HG03097 (cell line): ENCODE measurements around the gene TOMM70.
A peak's percentile ranks its signal among the peaks of the same experiment; 100 is the strongest.

Source experiments
- ATAC-seq: cut with Tn5 transposase; IDR thresholded peaks from one replicate; pipeline ENCODE4 v1.9.1; 2021; ENCODE audit not compliant: unreplicated experiment, low FRiP score

Gene TOMM70

GRCh38 chr3:100412912-100413590 lies 12.2 kb upstream of the TOMM70 start:
- ATAC-seq, result no peak

DNA sequence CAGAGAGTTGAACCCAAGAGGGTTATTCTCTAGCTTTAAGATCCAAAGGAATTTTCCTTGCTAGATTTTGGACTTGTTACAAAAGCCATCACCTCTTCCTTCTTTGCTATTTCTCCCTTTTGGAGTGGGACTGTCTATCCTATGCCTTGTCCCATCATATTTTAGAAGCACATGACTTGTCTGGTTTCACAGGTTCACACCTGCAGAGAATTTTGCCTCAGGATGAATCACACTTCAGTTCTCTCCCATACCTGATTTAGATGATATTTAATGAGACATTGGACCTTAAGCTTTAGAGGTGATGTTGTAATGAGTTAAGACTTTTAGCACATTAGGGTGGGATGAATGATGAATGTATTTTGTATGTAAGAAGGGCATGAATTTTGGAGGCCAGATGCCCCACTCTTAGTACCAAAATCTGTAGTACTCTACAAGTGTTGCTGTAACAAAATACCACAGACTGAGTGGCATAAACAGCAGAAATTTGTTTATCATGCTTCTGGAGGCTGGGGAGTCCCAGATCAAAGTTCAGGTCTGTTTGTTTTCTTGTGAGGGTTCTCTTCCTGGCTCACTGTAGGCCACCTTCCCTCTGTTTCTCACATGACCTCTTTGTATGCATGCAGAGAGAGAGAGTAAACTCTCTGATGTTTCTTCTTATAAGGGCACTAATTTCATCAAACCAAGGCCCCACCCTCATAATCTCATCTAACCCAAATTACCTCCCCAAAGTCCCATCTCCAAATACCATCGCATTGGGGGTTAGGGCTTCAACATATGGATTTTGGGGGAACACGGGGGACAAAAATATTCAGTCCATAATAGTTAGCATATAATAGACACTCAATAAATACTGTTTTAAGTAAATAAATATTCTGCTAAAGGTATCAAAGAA lies 10.4 kb upstream of the TOMM70 start:
- no peak for ATAC-seq

- no peak for ATAC-seq
These were observed 7.2 kb upstream of the TOMM70 start for GRCh38 chr3:100407977-100408532.

GRCh38 chr3:100407164-100407563 lies 6.3 kb upstream of the TOMM70 start:
- no peak for ATAC-seq

DNA sequence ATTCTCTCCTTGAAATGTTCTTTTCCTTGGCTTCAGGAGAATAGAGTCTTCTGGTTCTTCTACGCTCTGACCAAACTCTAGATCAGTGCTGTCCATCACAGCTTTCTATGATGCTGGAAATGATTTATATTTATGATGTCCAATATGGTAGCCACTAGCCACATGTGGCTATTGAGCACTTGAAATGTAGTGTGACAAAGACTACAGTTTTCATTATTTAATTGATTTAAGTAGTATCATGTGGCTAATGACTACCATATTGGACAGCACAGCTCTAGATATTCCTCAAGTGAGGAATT lies 3.3 kb upstream of the TOMM70 start:
- ATAC-seq, result no peak

DNA sequence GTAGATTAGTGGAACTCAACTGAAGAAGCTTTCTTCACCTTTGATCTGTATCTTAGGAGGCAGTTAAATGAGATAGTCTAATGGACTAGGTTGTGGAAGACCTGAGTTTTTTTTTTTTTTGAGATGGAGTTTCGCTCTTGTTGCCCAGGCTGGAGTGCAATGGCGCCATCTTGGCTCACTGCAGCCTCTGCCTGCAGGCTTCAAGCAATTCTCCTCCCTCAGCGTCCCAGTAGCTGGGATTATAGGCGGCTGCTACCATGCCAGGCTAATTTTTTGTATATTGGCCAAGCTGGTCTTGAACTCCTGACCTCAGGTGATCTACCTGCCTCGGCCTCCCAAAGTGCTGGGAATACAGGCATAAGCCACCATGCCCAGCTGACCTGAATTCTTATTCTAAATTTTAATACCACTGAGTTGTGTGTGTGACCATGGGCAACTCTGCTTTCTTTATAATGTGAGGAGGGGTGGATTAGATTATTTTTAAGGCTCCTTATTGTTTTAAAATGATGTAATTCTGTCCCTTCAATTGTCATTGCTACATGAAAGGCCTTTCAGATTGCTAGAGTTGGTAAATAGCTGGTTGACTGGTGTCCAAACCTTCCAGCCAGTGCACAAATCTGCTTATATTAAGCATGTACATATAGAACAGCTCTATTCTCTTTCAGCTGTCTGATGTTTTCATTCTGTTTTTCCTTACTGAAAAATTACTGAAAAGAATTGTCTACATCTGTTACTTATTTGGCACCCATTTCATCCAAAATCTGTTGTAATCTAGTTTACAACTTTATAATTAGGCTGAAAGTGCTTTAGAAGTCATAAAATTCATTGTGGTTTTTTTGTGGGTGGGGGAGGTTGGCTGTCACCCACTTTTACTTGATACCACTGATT lies 2.7 kb upstream of the TOMM70 start:
- no peak for ATAC-seq

GRCh38 chr3:100402891-100403290 lies 2.0 kb upstream of the TOMM70 start:
- ATAC-seq, result no peak

GRCh38 chr3:100402256-100402655 lies 1.4 kb upstream of the TOMM70 start:
- no peak for ATAC-seq

DNA sequence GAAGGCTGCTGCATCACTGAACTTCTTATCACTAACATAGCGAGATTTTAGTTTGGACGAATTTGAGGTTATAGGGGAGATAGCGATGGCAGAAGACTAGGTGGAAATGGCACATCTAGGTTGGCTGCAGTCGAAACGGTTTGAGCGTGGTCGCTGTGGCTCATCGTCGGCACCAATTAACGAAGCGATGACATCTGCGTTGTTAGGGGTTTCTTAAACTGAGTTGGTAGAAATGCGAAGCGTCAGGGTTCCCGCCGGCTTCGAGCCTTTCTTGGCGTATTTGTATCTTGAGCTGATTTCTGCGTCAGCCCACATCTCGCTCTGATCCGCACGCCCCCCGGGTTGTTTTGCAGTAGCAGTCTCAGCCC lies 769 bp upstream of the TOMM70 start:
- peak; percentile 9 for ATAC-seq

DNA sequence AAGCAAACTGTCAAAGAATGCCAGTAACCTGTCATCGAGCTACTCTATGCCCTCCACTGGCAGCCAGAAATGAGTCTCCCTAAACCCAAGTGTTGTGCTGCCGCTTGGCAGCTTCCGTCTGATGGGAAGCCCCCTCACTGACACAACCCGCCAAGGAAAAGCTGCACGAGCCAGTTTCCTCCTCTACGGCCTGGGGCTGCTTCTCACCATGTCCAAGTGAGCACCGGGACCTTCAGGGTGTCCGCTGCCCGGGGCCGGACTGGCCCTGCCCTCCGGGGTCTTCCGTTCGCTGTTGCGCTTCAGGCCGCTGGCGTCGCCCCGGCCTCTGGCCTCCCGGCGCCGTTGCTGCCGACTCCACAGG lies 490 bp downstream of the TOMM70 start:
- ATAC-seq, result peak; percentile 11

DNA sequence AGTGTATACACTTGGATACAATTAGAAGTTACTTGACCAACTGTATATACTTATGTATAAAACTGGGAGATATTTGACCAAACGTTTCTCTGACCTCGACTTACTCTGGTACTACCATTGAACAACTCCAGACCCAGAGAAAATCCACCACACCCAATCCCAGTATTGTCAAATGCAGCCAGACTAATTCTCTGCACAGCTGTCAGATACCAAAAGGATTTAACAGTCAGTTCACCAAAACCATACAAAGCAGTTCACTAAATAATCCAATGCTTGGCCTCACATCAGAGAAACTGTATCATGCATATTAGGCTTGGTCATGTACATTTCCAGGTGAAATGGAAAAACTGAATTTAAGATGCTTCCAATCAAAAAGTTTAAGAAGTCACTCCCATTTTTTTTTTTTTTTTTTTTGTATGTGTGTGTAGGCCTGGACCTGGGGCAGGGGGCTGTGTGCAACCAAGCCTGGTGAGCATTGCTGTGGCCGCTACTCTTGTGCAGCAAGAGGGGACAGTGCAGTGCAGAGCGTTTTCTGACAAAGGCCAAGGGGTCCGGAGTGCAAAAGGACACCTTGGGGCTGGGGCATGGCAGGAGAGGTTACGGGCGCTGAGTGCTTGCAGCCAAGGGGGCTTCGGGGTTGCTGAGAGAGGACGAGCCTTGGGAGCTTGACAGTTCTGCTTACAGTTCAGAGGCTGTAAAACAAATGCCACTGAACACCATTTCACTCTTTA lies 1.4 kb downstream of the TOMM70 start:
- ATAC-seq, result no peak

DNA sequence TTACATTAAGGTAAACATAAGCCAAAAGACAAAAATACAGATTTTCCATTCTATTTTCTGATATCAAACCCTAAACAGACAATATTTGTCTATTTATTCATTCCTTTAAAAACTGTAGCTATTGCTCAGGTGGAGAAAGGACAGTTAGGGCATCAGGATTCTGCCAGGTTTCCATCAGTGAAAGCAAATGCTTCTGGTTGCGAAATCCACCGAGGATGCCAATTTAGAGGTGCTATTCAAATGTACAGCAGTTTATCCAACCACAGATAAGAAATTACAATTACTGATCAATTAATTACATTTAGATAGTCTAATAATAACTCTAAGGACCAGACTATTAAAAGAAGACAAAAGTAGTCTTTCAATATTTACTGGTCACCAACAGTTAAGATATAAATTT lies 3.9 kb downstream of the TOMM70 start:
- ATAC-seq, result no peak

DNA sequence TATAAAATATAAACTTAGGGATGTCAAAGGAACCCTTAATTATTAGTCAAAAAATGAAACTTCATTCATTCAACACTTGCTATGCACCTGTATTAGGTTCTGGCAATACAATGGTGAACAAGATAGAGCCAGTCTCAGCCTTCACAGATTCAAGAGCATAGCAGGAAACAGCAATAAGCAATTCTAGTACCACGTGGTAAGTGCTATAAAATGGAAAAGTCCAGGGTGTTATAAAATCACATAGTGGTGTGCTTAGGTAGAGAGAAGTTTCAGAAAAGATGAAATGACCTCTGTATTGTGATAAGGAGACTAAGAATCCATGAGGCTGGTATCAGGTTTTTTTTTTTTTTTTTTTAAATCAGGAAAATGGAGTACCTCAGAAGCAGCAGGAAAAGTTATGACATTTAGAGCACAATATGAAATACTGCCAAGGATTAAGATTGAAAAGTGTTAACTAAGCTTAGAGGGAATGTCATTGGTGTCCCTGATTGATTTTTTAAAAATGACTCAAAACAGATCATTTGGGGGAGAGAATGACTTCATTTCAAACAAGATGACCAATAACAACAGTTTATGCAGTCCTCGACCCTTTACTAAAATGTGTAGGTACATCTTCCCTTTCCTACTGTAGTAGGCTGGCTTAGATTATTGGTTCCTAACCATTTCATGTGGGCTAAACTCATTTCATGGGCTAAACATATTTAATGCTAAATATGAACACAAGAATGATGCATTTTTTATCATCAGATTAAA lies 5.0 kb downstream of the TOMM70 start:
- no peak for ATAC-seq

DNA sequence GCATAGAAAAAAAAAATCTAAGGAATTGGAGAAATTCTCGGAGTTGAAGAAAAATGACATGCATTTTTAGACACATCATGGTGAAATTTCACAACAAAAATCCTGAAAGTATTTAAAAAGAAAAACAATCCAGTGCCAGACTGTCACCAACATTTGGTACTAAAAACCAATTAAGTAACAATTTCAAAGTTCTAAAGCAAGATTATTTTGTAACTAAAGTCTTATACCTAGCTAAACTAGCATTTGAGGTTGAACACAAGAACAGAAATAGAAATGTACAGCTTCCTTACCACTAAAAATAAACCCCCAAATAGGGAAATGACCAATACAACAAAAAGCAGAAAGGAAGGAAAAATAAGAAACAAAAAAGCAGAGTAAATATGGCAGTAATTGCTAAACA lies 11.9 kb downstream of the TOMM70 start:
- ATAC-seq, result no peak

DNA sequence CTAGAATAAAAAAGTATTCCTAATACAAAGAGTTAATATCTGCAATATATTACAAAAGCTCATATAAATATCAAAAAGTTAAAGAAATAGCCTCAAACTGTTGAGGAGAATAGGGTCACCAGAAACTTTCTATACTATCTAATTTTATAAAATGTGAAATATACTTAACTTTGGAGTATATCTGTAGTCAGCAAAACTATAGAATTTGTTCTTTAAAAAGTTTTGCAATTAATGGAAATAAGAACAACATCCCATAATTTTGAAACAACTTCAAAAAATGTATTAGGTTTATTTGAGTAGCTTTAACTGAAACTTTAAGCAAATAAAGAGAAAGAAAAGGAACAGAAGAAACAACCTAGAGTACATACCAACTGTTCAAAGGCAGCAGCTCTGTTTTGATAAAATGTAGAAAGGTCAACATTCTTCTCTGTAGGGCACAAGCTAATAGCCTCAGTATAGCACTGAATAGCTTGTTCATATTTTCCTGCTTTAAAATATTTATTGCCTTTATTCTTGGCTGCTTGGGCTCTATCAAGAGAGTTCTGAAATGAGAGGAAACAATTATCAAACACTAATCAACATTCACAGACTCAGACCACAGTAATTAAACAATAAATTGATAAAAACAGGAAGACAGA lies 14.3 kb downstream of the TOMM70 start:
- no peak for ATAC-seq

DNA sequence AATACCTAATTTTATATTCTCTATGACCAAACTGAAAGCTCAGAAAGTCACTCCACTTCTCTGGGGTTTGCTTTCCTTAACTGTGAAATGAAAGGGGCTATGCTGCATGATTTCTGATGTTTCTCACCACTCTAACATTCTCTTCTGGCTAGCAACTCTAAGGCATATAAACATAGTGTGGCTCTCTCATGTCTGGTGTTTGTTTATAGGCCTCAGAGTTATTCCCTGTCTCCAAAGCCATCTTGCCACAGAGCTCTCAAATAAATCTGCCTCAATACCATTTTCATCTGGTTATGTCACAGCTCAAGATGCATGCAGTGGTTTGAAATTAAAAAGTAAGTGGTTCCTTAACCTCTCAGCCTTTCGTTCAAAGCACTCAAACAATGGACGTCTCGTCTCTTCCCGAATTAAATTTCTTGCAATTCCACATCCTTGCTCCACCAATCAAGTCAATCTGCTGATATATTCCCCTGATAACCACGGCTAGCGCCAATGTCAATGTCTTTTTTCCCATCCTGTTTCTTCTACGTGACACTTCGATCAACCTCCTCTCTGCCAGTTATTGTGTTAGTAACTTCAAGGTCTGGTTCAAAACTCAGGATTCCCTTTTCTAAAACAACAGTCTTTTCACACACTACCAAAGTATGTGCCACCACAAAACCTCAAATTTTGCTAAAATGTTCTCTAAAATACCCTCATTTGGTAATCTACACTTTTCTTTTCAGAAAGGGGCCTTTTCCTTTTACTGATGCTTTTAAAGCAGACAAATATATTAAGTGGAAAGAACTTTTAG lies 16.0 kb downstream of the TOMM70 start:
- ATAC-seq, result no peak

DNA sequence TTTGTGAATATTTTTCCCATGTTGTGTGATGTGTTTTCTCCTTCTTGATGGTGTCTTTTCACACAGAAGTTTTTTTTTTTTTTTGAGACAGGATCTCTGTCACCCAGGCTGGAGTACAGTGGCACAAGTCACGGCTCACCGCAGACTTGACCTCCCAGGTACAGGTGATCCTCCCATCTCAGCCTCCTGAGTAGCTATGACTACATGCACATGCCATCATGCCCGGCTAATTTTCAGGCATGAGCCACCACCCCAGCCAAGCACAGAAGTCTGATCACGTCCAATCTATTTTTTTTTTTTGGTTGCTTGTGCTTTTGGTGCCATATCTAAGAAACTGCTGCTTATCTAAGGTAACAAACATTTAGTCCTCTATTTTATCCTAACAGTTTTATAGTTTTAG lies 24.6 kb downstream of the TOMM70 start:
- no peak for ATAC-seq

GRCh38 chr3:100374521-100374920 lies 26.4 kb downstream of the TOMM70 start:
- ATAC-seq, result no peak

DNA sequence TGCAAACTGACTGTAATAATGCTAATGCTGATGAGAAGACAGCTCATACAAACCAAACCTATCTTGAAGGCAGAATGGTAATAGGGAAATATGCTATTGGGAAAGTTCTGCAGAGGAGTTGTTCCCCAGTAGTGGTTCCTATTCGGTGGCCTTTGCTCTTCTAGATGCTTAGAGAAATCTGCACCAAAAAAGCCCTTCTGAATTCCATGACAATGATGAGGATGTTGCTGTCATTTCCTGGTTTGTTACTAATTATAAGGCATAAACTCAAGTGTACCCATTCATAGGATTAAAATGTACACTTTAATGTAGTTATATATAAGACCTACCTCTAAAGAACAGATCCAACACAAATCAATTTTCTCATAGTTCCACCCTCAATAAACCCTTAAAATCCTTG lies 30.1 kb downstream of the TOMM70 start:
- no peak for ATAC-seq
